Skin of body (tissue), 2 donors: Measurements from ENCODE around the gene NACC2. TPM values are rescaled to one million over a fixed set of nuclear protein-coding genes. Genes with fewer than 3 reads are reported as not detected.

Experiments
- DNase-seq: peaks from one replicate; lab custom pipeline; 2025; lab: John Stamatoyannopoulos, UW
- total RNA-seq: library from RNA; depleted of rRNA; stranded (reverse); fragments of >200 nt; gene quantifications from one replicate; pipeline ENCODE4 v1.2.3, GENCODE V29; 2014

NACC2 gene
- total RNA-seq, 1 donor from 2014 or later = 2.9 TPM

DNA sequence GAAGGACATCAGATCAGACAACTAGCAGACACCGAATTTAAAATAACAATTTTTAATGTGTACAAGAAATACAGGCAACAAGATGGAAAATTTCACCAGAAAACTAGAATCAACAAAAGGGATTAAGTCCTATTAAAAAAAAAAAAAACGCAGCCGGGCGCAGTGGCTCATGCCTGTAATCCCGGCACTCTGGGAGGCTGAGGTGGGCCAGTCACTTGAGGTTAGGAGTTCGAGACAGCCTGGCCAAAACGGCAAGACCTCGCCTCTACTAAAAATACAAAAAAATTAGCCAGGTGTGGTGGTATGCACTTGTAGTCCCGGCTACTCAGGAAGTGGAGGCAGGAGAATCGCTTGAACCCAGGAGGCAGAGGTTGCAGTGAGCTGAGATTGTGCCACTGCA lies 69.6 kb downstream of the NACC2 start:
- no peak for DNase-seq

DNA sequence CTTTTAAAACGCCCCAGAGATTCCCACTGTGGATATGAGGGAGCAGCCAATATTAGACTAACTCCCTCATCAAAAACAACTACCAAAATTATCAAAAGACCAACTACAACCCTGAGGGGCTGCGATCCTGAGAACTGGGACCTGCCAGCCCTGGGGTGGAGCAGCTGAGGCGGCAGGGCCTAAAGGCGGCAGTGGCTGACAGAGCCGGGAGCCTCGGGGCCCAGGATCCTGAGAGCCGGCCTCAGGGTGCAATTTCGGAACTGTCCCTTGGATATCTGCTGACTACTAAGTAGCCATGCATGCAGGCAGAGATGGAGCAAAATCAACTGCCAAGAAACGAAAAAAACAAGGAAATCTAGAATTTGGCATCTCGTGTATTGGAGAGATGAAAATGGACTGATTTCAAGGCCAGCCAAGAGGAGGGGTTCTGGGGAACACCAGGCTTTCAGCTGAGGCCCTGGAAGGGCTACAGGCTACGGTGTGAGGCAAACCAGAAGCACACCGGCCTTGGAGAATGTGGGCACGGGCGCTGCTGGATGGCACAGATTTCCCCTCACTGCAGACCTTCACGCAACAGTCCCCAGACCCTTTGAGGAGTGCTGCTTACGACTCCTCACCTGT lies 70.3 kb downstream of the NACC2 start:
- DNase-seq = no peak

DNA sequence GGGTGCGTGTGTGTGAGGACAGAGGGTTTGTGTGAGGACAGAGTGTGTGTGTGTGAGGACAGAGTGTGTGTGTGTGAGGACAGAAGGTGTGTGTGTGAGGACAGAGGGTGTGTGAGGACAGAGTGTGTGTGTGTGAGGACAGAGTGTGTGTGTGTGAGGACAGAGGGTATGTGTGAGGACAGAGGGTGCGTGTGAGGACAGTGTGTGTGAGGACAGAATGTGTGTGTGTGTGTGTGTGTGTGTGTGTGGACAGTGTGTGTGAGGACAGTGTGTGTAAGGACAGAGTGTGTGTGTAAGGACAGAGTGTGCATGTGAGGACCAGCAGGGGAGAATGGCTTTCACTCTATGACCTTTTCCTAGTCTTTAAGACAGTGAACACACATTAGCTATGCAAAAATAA lies 70.8 kb downstream of the NACC2 start:
- no peak for DNase-seq

DNA sequence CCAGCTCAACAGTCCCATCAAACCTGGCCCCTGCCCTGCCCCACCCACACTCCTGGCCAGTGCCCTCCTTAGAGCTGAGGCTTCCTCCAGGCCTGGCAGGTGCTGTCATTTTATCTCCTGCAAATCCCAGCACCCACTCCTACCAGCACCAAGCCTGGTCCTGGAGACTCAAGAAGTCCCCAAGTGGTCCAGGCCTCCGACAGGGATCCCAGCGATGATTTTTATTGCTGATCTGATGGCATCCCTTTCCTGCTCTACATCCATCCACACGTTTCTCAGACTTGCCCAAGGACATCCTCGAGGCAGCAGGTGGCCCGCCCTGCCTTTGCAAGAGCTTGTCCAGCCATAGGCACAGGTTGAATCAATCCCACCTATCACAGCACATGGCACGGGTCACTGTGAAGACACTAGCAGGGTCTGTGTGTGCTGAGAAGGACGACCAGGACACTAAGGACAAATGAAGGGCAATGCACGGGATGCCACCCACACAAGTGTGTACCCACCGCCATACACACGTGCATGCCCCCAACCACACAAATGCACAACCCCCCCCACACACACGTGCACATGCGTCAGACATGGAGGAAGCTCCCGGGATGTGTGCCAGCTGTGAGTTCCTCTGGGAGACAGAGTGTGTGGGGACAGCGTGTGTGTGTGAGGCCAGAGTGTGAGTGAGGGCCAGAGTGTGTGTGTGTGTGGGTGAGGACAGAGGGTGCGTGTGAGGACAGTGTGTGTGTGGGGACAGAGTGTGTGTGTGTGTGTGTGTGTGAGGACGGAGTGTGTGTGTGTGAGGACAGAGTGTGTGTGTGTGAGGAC lies 71.5 kb downstream of the NACC2 start:
- no peak for DNase-seq

DNA sequence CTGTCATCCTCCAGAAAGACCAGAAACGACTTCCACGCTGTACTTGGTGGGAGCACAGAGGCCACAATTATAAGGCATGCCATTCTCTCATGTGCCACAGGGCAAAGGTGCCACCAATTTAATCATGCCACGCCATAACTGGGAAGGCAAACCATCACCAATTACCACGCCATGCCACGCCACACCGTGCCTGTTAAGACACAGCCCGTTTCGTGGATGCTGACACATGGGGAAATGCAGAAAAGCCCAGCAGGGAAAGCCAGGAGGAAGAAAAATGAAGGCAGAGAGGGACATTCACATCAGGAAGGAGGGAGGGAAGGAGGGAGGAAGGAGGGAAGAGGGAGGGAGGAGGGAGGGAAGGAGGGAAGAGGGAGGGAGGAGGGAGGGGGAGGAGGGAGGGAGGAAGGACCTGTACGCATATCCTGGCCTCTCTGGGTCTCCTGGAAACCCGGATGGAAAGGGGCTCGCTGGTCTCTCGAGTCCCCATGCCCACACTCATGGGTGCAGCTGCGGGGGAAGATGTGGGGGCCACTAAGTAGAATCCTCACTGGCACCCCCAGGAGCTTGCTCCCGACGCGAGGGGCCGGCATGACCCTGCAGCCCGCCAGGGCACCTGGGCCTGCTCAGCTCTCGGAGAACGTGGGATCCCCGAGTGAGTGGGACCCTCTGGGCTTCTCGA lies 72.2 kb downstream of the NACC2 start:
- no peak for DNase-seq

DNA sequence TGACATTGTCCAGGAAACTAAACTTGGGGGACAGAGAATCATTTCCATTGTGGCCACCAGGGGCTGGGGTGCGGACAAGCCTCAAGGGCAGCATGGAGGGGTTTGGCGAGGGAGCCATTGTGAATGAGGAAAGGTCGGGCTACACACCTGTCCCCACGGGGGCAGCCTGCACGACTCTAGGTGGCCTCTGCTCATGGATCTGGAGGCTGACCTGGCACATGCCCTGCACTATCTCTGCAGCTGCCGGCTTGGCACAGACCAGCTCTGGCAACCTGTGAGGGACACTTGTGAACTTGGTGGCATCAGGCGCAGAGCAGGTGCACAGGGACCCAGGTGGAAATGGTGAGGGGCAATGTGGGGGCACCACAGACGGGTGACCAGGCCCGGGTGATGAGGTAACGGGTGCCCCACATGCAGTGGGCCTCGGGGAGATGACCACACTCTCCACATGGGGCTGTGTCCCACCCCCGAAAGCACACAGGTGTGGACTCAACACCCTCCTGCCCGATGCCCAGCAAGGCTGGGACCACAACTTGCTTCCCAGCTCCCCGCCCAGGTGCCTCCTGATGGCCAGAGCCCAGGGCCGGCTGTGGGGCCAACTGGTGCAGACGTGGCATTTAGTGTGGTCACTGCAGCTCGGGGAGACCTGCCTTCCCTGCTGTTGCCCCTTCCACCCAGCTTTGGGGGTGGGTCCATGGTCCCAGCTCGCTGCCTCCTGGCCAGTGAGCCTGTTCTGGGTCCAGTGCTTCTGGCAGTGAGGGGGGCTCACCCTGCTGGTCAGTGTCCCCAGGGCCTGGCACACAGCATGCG lies 73.0 kb downstream of the NACC2 start:
- no peak for DNase-seq

DNA sequence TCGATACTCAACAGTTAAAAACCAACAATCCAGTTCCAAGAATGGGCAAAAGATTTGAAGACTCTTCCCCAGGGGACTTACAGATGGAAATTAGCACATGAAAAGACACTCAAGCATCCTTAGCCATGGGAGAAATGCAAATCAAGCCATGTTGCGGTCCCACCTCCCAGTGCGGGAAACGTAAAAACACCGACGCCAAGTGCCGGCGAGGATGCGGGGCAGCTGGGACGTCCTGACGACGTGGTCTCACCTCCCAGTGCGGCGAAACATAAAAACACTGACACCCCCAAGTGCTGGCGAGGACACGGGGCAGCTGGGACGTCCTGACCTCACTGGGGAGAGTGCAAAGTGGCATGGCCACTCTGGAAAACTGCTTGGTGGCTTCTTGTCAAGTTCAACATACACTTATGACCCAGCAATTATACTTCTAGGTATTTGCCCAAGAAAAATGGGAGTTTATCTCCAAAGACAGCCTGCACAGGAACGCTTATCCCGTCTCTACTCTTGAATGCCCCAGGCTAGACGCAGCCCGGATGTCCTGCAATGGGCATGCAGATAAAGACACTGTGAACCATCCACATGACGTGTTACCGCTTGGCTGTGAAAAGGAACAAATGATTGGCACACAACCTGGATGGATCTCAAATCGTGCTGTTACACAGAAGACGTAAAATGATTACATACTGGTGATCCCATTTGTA lies 73.8 kb downstream of the NACC2 start:
- no peak for DNase-seq

DNA sequence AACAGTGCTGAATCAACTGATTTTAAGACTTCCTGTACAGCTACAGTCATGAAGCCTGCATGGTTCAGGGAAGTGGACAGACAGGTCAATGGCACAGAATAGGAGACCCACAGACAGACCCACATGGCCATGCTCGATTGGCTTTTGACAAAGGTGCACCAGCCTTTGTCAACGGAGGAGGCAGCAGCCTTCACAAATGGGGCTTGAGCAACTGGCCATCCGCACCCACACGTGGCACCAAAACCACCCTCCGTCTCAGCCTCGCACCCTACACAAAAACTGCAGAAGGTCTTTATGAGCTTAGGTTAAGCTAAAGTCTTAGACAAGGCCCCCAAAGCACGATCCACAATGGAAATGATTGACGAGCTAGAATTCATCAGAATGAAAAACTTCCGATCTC lies 74.4 kb downstream of the NACC2 start:
- no peak for DNase-seq

DNA sequence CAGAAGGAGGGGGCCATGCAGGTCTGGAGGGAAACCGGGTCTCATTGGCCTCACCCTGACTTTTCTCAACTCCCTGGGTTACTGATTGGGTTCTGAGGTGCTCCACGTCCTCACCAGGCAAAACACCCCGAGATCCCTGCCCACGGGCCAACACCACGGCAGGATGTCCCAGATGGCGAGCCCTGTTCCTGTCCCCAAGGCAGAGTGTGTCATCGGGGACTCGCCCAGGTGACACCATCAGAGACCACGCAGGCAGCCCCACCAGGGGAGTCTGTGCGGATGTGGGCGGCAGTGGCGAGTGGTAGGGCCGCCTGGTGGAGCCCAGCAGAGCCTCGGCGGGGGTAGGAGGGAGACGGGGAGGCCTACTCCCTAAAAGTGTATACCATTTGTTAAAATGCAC lies 74.9 kb downstream of the NACC2 start:
- no peak for DNase-seq

DNA sequence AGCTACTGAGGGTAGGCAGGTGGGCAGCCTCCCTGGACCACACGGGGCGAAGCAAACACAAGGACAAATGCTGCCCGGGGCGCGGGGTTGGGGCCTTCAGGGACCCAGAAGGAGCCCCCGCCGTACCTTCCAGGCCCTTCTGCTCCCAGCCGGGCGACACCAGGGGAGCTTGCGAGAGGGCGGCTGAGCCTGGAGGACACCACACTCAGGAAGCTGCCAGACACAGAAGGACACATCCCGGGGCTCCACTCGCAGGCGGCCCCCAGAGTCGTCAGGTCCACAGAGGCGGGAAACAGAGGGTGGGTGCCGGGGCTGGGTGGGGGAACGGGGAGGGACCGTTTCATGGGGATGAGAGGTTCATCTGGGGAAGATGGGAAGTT lies 75.4 kb downstream of the NACC2 start:
- no peak for DNase-seq

DNA sequence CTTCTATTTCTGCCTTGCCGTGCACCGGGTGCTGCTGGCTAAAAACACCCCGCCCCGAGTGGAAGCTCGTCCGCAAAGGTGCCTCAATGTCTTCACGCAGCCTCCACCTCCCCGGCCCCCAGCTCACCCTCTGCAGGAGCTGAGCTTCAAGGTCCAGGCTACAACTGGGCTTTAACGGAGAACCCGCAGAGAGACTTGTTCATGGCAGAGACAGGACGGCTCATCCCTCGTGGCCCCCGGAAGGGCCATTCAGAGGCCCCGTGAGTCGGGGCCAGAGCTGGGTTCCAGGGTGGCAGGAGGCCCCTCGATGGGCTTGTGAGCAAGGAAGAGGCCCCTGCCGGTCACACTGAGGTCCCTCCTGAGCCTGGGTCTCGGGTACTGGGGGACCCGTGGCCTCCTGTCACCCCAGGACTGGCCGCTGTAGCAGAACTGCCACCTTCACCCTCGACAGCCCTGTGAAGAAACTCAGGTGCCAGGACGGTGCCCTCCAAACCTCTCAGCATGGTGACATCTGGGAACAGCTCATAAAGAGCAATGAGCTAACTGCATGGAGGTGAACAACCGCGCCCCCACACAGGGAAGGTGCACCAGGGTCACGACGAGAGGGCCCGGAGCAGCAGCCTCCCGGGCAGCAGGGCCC lies 75.9 kb downstream of the NACC2 start:
- DNase-seq = no peak

DNA sequence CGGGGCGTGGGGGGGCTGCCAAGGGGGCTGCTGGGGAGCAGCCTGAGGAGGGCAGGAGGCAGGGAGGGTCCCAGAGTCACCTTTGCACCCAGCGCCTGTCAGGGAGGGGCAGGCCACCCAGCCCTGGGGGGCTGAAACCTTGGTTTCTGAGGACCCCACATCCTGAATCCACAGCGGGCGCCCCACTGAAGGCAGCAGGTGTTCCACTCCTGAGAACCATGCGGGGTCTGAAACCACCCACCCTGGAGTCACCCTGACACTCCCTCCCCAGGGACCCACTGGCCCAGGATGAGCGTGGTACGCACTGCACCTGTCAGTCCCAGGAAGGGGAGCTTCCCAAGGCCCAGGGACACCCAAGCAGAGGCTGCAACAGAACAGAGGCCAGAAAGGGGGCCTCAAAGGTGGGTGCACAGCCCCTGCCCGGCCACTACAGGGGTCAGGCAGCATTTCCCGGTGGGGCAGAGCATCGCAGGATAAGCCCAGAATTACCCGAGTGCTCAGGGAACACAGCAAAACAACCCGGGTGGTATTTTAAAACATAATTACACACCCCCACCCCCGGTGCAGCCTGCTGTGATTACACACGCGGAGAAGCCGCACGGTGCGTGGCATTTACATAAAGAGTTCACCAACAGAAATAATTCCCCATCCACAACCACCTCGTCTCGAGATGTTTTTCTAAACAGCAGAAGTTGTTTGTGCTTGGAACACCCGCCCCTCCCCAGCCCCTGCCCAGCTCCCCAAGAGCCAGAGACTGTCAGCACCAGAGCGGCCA lies 76.6 kb downstream of the NACC2 start:
- DNase-seq = no peak

DNA sequence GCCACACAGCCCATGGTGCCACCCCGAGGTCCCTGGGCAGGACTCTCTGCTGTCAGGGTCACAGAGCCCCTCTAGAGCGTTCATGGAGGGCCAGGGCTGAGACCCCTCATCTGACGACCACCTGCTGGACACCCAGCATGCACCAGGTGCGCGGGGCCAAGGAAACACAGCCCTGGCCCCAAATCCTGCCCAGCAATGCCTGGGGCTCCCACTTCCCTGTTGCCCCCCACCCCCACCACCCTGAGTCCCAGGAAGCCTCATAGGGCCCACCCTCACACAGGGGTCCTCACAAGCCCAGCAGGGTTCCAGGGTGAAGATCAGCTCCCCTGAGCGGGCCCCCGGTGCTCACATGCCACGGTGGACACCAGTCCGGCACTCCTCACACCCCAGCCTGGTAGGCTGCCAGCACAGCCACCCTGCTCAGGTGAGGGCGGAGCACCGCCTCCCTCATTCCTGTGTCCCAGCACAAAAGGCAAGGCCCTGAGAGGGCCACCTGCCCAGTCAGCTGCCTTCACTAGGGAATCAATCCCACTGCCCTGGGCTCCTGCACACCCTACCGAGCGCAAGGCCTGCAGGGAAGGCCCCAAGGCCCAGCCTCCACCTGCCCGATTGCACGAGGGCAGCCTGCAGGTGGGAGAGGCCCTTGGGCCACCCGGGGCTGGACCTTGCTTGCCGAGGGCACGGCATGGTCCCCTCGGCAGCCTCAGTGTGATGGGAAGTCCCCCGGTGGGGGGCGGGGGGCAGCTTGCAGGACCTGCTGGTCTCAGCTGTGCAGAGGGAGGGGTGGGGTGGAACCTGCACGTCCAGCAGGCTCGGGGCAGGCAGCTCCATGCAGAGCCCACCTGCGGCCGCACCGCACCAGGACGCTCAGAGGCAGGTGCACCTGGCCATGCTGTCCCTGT lies 77.5 kb downstream of the NACC2 start:
- no peak for DNase-seq

DNA sequence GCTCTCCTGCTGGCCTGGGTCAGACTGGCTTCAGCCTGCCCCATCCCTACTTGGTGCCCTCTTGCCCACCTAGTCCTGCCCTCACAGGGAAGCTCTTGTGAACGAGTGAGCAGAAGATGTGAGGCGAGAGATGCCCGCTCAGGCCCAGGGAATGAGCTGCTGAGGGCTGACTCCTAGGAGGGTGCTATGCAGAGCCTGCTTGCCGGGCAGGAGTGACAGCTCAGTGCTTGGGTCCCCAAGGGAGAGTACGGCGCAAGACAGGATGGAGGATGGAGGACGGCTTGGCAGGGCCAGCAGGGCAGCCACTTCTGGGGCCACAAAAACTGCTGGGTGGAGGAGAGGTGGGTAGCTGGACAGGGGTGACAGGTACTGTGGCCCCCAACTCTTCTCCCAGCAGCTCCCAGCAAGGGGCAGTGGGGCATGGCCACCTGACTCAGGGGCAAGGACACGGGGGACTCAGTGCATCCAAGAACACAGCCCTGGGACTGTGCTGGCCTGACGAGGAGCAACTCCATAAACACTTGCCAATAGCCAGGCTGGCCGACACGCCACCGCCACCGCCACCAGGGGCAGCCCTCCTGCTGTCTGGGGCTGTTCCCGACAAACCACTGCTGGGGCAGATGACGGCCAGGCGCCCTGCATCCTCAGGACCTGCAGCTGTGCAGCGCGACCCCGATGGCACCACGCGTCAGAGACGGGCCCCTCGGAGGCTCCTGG lies 78.4 kb downstream of the NACC2 start:
- no peak for DNase-seq

DNA sequence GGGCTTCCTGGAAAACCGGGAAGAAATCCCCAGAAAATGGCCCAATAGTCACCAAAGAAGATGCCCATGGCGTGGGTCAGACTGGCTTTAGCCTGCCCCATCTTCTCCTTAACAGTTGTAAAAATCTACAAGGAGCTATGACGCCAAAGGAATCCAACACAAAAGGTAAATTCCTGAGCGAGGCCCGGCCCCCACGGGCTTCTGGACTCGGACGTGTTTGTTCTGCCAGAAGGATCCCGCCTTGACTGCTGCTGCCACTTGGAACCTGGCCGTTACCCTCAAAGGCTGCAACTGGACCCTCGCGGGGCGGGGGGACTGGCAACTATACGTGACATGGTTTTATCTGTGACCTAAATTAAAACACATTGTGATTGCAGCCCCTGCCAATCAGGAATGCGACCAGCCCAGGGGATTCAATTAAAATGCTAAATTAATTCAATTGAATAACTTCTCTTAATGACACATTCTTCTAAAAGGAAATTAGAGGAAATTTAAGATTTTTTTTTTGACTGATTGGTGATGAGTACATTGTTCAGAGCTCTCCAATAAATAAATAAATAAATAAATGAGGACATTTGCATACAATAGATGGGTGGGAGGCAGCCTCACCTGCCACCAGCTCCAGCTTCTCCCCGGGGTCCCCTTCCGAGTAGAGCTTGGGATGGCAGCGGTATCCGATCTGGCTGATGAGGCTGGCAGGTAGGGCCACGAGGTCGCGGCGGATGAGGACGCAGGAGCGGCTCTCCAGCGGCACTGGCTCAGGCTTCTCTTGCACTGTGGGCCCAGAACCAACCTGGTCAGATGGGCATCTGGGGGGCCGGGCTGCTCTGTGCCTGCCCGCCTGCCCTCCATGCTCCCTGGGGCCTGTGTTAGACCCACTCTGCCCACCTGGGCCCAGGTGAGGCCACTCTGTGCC lies 79.2 kb downstream of the NACC2 start:
- DNase-seq = no peak

DNA sequence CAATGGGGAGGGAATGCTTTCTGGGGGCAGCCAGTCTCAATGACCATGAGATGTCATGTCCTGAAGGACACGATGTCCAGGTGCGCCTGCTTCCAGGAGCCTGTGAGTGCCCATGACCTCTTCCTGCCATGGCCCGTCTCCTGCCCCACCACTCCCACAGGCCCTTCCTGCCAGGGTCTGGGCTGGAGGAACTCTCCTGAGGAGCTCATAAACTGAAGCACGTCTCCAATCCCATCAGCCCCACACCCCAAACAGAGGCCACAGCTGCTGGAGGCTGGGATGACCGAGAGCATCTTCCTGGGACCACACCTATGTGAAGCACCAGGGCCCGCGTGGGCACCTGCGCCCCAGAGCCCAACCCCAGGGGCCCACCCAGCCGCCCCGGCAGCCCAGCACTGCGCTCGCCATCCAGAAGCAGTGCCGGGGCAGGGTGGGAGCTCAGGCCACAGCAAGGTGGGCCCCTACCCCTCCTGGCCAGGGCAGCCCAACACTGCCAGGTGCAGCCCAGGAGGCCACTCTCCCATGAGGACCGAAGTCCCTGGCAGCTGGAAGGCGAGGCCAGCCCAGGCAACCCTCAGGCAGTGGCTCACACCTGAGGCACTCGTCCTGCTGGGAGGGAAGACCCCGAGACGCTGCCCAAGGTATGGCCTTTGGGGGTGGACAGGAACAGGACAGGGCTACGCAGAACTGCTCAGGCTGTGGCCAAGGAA lies 80.0 kb downstream of the NACC2 start:
- DNase-seq = no peak
